ENCODE measurements around the gene PRSS33. TPM values are rescaled to one million over a fixed set of nuclear protein-coding genes. Genes with fewer than 3 reads are reported as not detected.

The PRSS33 gene
- total and polyA plus RNA-seq, 9 of the 15 experiments (the other 6 are each of a cell fraction or from before 2014, with no cell fraction given): not detected

- TF ChIP-seq ZBTB7A (IDR thresholded peaks at IDR 0.05; ENCODE audit: borderline replicate concordance, control insufficient read depth, low read depth, low read length): peak; percentile 94
- peak; percentile 87 for TF ChIP-seq EP400 (IDR thresholded peaks at IDR 0.05)
- no peak for TF ChIP-seq ZFX (CRISPR knock-in tag; IDR thresholded peaks at IDR 0.05)
- no peak for TF ChIP-seq ZNF592 (IDR thresholded peaks at IDR 0.05)
- peak in 1 of 2 experiments; percentile 0; a peak in 2 of 4 replicates for TF ChIP-seq NONO (IDR thresholded peaks at IDR 0.05; ENCODE audit: low read depth in 2 of 2, low read length in 1 of 2)
- TF ChIP-seq TGIF2 (CRISPR knock-in tag; IDR thresholded peaks at IDR 0.05): 0 out of 2 replicates have a peak, but pooled peaks have one; percentile 29
- TF ChIP-seq MIER1 (IDR thresholded peaks at IDR 0.05; ENCODE audit: low read depth): no peak
- TF ChIP-seq U2AF2 (optimal IDR thresholded peaks at IDR 0.05; ENCODE audit: low read depth, low read length): no peak
- peak; percentile 34; the same call in 1 of the 2 replicates for TF ChIP-seq ZNF431 (CRISPR knock-in tag; IDR thresholded peaks at IDR 0.05)
- peak; percentile 76 for TF ChIP-seq RBFOX2 (IDR thresholded peaks at IDR 0.05; ENCODE audit: low read depth, low read length)
- TF ChIP-seq LEF1 (IDR thresholded peaks at IDR 0.05): peak; percentile 70
- TF ChIP-seq SIN3A (IDR thresholded peaks at IDR 0.05; ENCODE audit: borderline replicate concordance in 2 of 2, control insufficient read depth in 1 of 2, low read depth in 2 of 2, low read length in 2 of 2): peak in 1 of 2 experiments; percentile 60; a peak in 3 of 4 replicates
- no peak for TF ChIP-seq NFXL1 (CRISPR knock-in tag; IDR thresholded peaks at IDR 0.05)
- TF ChIP-seq NCOR1 (IDR thresholded peaks at IDR 0.05): peak; percentile 58
- peak; percentile 97 for TF ChIP-seq PRPF4 (IDR thresholded peaks at IDR 0.05; ENCODE audit: insufficient read depth, low read depth, low read length, poor library complexity, severe bottlenecking)
- TF ChIP-seq NR2C2 (CRISPR knock-in tag; IDR thresholded peaks at IDR 0.05): peak; percentile 19; the same call in 1 of the 2 replicates
- no peak; the same call in 1 of the 2 replicates for TF ChIP-seq NR2C2 (tag; IDR thresholded peaks at IDR 0.05)
- 0 out of 2 replicates have a peak, but pooled peaks have one; percentile 26 for TF ChIP-seq MBD2 (IDR thresholded peaks at IDR 0.05; ENCODE audit: borderline replicate concordance, low read depth)
- peak; percentile 49 for TF ChIP-seq POLR2G (IDR thresholded peaks at IDR 0.05; ENCODE audit: low read depth, low read length)
- peak; percentile 15; the same call in 1 of the 2 replicates for TF ChIP-seq SUPT5H (IDR thresholded peaks at IDR 0.05)
- TF ChIP-seq ZNF124 (CRISPR knock-in tag; IDR thresholded peaks at IDR 0.05): no peak
- TF ChIP-seq CCNT2 (IDR thresholded peaks at IDR 0.05; ENCODE audit: borderline replicate concordance, extremely low read depth, insufficient read length, low read depth, low read length): peak; percentile 86
These were observed 34.3 kb downstream of the PRSS33 start (continued) for GRCh38 chr16:2752850-2753732.

Measured in K562 (cell line).